Transverse colon (tissue), 3 donors: ENCODE results near the gene GRIN2D.

Experiments used
- POLR2A ChIP-seq: fragments of 450-650 bp; IDR thresholded peaks from one replicate; pipeline ENCODE4 v1.6.1; 2016; ENCODE audit warnings: antibody characterized with exemption, mild to moderate bottlenecking, moderate library complexity
- TF ChIP-seq, protein P1 (sequence below), 5 experiments: fragments of 200-600 bp in 3 of 5; fragments of 450-650 bp in 2 of 5; sonication (generic) in 3 of 5; IDR thresholded peaks; 1 replicate in 2 of 5; 2 replicates in 3 of 5; pipeline ENCODE4 v1.5.1; 2016 to 2017; ENCODE audit warnings: antibody characterized with exemption in 5 of 5, inconsistent platforms in 3 of 5, mild to moderate bottlenecking in 2 of 5, moderate library complexity in 1 of 5

DNA sequence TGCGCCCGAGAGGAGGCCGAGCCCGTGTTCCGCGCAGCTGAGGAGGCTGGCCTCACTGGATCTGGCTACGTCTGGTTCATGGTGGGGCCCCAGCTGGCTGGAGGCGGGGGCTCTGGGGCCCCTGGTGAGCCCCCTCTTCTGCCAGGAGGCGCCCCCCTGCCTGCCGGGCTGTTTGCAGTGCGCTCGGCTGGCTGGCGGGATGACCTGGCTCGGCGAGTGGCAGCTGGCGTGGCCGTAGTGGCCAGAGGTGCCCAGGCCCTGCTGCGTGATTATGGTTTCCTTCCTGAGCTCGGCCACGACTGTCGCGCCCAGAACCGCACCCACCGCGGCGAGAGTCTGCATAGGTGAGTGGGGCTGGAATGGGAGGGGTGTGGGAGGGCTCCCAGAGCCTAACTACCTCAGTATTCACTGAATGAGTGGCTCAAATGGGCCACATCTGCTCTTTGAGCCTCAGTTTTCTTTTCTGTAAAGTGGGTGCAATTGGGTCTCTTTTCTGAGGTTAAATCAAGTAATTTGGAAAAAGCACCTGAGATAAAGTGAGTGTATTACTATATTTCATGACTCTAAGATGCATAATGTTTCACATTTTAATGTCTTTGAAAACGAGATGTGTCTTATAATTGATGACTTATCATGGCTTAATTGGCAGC, 11.7 kb downstream of the GRIN2D start:
- TF ChIP-seq, protein P1, sequence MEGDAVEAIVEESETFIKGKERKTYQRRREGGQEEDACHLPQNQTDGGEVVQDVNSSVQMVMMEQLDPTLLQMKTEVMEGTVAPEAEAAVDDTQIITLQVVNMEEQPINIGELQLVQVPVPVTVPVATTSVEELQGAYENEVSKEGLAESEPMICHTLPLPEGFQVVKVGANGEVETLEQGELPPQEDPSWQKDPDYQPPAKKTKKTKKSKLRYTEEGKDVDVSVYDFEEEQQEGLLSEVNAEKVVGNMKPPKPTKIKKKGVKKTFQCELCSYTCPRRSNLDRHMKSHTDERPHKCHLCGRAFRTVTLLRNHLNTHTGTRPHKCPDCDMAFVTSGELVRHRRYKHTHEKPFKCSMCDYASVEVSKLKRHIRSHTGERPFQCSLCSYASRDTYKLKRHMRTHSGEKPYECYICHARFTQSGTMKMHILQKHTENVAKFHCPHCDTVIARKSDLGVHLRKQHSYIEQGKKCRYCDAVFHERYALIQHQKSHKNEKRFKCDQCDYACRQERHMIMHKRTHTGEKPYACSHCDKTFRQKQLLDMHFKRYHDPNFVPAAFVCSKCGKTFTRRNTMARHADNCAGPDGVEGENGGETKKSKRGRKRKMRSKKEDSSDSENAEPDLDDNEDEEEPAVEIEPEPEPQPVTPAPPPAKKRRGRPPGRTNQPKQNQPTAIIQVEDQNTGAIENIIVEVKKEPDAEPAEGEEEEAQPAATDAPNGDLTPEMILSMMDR (IDR thresholded peaks at IDR 0.05) = no peak
- TF ChIP-seq POLR2A = no peak
